ENCODE results near the gene TLE3.

The TLE3 gene

GRCh38 chr15:70038730-70039392 is 58.9 kb downstream of the TLE3 start:
- no peak for DNase-seq
- H3K27me3 ChIP-seq, result peaks cover 75% of the 10 kb centered on the region
- H3K9me3 ChIP-seq, result no peaks in the 10 kb centered on the region
- H3K4me3 ChIP-seq (ENCODE audit: low read depth, low read length), result no peak overlapping the region
- H3K4me1 ChIP-seq, result peaks cover 6% of the 10 kb centered on the region
- no peaks in the 10 kb centered on the region for H3K36me3 ChIP-seq
- TF ChIP-seq CTCF (IDR thresholded peaks at IDR 0.05; ENCODE audit: low read depth, low read length), result no peak

GRCh38 chr15:70037292-70037640 is 60.5 kb downstream of the TLE3 start:
- no peaks in the 10 kb centered on the region for H3K9me3 ChIP-seq
- H3K27me3 ChIP-seq, result peaks cover 88% of the 10 kb centered on the region
- peaks cover 6% of the 10 kb centered on the region for H3K4me1 ChIP-seq
- DNase-seq, result no peak
- no peaks in the 10 kb centered on the region for H3K36me3 ChIP-seq
- TF ChIP-seq CTCF (IDR thresholded peaks at IDR 0.05; ENCODE audit: low read depth, low read length), result no peak
- no peak overlapping the region for H3K4me3 ChIP-seq (ENCODE audit: low read depth, low read length)

GRCh38 chr15:70036585-70037291 is 61.0 kb downstream of the TLE3 start:
- DNase-seq, result no peak
- no peak overlapping the region for H3K4me3 ChIP-seq (ENCODE audit: low read depth, low read length)
- peaks cover 6% of the 10 kb centered on the region for H3K4me1 ChIP-seq
- H3K36me3 ChIP-seq, result no peaks in the 10 kb centered on the region
- H3K27me3 ChIP-seq, result peaks cover 91% of the 10 kb centered on the region
- no peaks in the 10 kb centered on the region for H3K9me3 ChIP-seq
- no peak for TF ChIP-seq CTCF (IDR thresholded peaks at IDR 0.05; ENCODE audit: low read depth, low read length)

GRCh38 chr15:70035719-70036077 is 62.0 kb downstream of the TLE3 start:
- H3K4me1 ChIP-seq, result peaks cover 6% of the 10 kb centered on the region
- TF ChIP-seq CTCF (IDR thresholded peaks at IDR 0.05; ENCODE audit: low read depth, low read length), result no peak
- H3K27me3 ChIP-seq, result peaks cover 86% of the 10 kb centered on the region
- H3K36me3 ChIP-seq, result no peaks in the 10 kb centered on the region
- H3K4me3 ChIP-seq (ENCODE audit: low read depth, low read length), result no peak overlapping the region
- DNase-seq, result no peak
- H3K9me3 ChIP-seq, result no peaks in the 10 kb centered on the region

- Histone ChIP-seq H3K27me3 (peaks cover 81% of the 10 kb centered on the region), H3K36me3 (no peaks in the 10 kb centered on the region), H3K9me3 (no peaks in the 10 kb centered on the region), H3K4me3 (ENCODE audit: low read depth, low read length) (no peak overlapping the region), H3K4me1 (peaks cover 6% of the 10 kb centered on the region)
- TF ChIP-seq CTCF (IDR thresholded peaks at IDR 0.05; ENCODE audit: low read depth, low read length), result no peak
- DNase-seq, result no peak
These were observed 62.5 kb downstream of the TLE3 start for GRCh38 chr15:70035051-70035718.

- H3K36me3 ChIP-seq, result no peaks in the 10 kb centered on the region
- peaks cover 77% of the 10 kb centered on the region for H3K27me3 ChIP-seq
- no peak overlapping the region for H3K4me3 ChIP-seq (ENCODE audit: low read depth, low read length)
- no peaks in the 10 kb centered on the region for H3K9me3 ChIP-seq
- no peak for DNase-seq
- 0 out of 2 replicates have a peak, but pooled peaks have one; percentile 2 for TF ChIP-seq CTCF (IDR thresholded peaks at IDR 0.05; ENCODE audit: low read depth, low read length)
- peaks cover 6% of the 10 kb centered on the region for H3K4me1 ChIP-seq
These were observed 63.1 kb downstream of the TLE3 start for GRCh38 chr15:70034596-70034995.
